DLD1 (cell line): ENCODE measurements around the gene GRK7.
"Not testable (repeated sequence)": the region's sequence is repeated elsewhere in the genome, so short reads cannot be mapped to it uniquely, and the experiment has no call there.

Experiments used
- in situ Hi-C: cut with HindIII; loops from 2 replicates; pipeline ENCODE4 v1.10.0; 2017; ENCODE audit warnings: low sequenced_read_pairs

Gene GRK7

DNA sequence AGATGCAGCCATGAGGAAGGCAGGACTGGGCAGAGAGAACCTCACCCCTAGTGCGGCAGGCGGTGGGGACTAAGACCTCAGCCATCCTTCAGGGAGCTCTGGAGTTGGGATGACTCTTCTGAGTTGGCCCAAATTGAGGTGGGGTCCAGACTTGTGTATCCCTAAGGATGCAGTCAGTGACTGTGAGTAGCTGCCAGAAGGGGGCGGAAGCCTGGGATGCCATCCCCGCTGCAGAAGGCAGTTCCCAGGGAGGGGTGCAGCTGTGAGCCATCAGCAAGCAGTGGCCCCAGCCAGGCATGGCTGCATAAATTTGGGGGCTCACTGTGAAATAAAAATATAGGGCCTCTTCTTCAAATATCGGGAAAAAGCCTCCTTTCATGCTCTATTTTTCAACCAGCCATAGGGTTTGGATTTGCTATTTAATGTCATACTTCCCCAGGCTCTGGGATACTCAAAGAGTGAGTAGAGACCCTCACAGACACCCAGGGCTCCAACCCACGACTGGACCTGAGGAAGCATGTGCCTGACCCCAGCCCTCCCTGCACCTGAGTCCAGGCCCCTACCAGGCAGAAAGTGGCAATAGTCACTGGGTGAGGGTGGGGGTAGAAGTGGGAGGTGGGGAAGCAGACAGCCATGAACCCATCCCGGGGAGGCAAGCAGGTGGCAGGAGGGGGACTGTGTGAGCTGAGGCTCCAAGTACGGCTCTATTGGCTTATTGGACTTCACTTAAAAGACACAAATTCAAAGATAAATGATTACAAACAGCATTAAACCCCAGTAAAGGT lies 30.5 kb downstream of the GRK7 start:
- in situ Hi-C loops, result no loop called here

DNA sequence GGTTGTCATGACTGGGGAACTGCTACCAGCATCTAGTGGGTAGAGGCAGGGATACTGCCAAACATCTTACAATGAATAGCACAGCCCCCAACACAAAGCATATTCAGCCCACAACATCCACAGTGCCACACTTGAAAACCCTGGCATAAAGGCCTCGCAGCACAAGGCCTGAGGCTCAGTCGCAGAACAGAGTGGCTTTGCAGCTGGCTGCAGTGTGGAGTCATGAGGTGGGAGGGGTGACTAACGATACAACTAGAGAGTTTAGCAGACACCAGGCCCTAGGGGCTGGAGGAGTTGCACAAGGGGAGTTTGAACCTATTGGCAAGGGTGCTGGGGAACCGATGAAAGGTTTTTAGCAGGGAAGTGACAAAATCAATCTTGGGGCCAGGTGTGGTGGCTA lies 32.1 kb downstream of the GRK7 start:
- in situ Hi-C loops, result no loop called here

DNA sequence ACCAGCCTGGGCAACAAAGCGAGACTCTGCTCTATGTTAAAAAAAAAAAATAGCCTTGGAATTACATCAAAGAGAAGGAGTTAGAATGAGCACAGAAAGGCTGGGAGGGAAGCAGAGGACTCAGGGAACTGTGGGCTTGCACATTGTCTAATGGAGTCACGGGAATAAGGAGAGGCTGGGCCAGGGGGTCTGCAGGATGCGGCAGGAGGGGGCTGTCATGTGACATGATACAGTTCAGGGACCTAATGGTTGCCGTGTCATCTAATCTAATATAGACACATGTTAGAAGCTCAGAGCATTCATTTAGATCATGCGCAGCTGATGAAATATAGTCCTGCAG lies 32.5 kb downstream of the GRK7 start:
- in situ Hi-C loops, result no loop called here

DNA sequence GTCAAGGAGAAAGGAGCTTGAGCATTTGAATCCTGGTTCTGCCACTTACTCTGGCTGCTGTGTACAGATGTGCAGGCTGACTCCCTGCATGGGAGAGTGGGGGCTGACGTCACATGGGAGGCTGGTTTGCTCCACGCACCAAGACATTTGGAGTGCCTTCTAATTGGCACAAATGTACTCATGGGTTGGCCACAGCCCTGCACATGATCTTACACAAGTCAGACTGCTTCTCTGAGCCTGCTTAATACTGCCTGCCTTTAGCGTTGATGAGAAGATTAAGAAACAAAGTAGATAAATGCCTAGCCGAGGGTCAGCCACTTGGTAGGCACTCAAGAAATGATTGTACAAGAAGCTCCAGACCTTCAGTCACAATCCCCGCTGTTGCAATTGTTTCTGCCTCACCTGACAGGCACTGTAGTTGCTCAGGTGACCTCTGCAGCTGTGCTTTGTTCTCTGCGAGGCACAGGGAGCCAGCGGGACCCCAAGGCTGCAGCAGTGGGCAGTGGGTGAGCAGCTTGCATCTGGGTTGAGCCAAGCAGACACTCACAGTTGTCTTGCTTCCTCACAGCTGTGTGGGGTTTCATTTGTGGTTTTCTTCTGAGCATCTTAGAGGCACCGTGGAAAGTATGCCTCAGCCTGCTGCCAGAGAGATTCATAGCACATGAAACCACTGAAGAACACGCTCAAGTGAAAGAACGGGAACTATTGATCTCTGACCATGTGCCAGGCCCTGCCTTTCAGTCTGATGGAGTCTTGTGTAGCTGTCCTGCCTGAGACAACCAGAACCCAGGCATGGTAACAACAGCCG lies 33.1 kb downstream of the GRK7 start:
- in situ Hi-C loops, result no loop called here

DNA sequence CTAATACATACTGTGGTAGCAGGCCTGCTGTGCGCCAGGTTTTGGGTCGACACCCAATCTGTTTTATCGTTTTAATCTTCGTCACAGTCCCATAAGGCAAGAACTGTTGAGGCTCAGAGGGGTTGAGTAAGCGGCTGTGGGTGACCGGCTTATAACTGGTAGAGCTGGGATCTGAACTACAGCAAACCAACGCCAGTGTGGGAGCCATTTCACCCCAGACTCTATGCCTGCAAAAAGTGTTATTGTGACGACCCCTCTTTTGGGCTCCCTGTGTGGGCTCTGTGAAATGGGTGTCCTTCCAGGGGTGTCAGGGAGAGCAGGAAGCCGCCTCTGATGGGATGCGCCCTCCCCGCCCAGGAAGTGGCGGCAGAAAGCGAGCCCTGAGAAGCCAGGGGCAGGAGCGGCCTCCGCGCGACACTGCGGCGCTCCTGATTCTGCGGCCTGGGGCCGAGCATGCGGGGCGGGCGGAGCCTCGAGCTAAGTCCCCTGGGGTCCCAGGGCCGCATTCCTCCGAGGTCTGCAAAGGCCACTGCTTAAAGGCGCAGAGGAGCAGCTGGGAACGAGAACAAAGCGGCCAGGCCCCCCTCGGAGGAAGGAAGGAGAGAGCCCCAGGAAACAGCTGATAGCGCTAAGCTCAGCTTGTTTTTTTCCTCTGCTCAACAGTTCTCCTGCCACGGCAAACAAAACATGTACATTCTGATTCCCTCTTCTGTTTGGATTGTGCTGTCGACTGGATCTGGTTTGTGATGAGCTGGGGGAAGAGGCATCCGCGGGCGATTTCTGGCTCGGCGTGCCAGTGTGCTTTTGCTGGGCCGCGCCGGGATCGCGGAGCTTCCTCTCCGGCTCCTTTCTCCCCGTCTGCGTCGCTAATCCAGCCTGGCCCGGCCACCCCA lies 33.9 kb downstream of the GRK7 start:
- in situ Hi-C loops, result no loop called here

DNA sequence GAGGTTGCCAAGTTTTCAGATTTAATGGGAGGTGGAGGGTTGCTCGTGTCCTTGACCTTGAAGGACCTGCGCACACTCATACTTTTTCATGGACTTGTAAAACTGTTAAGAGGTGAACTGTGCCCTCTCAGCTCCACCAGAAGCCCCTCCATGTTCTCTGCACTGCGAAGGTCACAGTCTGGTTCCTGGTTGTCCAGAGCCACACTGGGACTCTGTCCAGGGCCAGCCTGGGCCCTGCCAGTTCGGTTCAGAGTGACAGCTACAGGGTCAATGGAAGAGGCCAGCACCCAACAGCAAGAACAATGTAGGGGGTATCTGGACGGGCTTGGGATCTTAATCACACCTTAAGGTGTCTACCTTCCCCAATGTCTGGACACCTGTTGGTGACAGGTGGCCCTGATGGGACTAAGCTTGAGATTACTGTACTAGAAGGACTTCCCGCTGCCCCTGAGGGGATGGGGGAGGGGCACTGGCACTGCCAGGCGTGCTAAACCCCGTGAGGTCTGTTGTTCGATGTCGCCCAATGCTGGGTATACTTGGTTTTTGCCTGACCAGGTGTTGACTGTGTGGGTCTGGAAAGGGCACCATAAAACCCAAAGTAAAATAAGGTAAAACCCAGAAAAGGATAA lies 34.7 kb downstream of the GRK7 start:
- in situ Hi-C loops, result no loop called here

DNA sequence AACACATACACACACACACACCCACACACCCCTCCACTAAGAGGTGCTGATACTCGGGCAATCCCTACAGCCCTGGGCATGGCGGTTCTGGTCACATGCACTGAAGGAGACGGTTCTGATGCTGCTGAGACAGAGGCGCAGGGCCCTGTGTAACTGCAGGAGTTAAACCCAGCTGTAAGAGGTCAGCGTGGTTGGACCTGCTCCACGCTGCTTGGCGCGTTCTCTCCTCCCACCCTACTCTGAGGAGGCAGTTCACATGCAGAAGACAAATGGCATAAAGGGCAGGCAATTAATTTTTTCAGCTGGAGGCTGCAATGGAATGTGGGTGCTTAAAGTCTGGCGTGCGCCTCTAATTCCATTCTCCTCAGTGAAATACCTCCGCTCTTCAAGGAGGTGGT lies 35.2 kb downstream of the GRK7 start:
- in situ Hi-C loops, result no loop called here

DNA sequence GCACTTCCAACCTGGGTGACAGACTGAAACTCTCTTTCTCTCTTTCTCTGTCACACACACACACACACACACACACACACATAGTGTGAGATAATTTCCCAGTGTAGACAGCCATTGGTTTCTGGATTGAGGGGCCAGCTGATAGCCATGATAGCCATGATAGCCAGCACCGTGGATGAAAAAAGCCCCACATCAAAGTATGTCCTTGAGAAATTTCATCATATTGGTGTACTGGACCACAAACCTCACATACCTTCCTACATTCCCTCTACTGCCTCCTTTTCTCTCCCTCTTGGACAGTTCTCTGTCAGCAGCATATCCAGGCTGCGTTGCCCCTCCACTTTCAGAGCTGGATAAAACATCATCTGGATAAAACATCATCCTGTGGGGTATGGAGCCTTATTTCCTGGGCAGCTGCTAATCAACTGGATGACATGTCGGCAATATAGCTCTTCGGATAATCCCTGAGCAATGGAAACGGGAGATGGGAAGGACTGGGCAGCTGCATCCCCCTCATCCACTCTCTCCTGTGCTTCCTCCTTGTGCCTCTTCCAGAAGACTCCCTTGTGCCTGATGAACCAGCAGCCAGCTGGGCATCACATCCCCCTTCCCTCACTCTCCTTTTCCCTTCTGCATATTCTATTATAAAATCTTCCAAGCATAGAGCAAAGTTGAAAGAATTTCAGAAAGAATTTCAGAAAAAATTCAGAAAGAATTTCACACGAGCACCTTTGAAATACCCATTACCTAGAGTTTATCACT lies 39.3 kb downstream of the GRK7 start:
- in situ Hi-C loops, result no loop called here

DNA sequence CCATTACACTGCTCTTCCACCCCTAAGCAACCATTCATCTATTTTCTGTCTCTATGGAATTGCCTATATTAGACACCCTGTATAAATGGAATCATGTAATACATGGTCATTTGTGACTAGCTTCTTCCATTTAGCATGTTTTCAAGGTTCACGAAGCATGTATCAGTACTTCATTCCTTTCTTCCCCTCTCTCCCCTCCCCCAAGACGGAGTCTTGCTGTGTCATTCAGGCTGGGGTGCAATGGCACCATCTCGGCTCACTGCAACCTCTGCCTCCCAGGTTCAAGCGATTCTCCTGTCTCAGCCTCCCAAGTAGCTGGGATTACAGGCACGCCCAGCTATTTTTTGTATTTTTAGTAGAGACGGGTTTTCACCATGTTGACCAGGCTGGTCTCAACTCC lies 40.3 kb downstream of the GRK7 start:
- in situ Hi-C loops, result not testable (repeated sequence)

DNA sequence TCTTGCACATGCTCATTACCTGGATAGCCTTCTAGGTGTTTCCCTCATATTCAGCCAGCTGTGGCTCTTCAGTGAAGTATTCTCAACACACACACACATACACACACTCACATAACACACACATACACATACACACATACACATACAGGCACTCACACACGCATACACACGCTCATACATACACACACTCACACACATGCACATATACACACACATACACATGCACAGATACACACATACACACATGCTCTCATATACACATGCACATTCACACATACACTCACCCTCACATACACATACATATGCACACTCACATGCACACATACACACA lies 41.2 kb downstream of the GRK7 start:
- in situ Hi-C loops, result no loop called here

DNA sequence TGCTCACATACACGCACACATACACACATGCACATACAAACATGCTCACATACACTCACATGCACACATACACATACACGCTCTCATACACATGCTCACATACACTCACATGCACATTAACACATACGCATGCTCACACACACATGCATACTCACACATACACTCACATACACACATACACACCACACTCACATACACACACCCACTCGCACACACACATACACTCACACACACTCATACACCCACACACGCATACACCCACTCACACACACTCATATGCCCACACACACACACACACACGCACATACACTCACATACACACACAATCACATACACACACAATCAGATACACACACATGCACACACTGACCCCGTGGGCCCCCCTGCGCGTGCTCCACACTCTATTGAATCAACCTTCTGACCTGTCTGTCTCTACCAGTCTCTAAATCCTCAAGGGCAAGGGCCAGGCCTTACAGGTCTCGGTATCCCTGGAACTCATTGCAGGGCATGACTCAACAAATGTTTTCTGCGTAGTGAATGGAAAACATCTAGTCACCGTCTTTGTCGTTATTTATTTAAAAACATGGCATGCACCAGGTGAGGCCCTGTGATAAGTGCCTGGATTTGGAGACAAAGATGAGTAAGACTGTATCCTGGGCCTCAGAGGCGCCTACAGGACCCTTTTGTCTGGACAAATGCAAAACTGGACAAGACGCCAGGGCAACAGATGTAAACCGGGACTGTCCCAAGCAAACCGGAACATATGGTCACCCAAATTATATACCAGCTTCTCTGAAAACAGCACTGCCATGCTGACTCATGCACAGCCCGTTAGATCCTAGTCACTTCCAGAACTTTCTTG lies 41.8 kb downstream of the GRK7 start:
- in situ Hi-C loops, result no loop called here

DNA sequence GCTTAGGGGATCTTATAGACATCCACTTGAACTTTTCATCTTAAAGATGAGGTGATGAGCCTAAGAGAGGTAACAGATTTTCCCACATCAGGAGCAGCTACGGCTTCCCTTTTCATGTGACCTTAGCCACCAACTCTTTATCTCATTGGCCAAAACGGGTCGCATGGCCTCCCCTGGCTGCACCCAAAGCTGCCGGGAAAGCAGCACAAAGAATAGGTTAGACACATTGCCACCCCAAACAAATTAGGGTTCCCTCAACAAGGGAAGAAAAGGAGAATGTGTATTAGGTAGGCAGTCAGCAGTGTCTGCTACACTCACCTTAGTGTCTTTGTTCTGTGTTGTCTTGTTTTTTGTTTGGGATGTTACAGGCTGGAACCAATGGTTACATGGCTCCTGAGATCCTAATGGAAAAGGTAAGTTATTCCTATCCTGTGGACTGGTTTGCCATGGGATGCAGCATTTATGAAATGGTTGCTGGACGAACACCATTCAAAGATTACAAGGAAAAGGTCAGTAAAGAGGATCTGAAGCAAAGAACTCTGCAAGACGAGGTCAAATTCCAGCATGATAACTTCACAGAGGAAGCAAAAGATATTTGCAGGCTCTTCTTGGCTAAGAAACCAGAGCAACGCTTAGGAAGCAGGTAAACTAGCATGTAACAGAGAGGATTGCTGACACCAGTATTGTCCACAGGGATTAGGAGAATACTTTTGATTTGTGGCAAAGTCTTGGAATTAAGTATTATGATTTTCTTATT lies 44.2 kb downstream of the GRK7 start:
- in situ Hi-C loops, result no loop called here

DNA sequence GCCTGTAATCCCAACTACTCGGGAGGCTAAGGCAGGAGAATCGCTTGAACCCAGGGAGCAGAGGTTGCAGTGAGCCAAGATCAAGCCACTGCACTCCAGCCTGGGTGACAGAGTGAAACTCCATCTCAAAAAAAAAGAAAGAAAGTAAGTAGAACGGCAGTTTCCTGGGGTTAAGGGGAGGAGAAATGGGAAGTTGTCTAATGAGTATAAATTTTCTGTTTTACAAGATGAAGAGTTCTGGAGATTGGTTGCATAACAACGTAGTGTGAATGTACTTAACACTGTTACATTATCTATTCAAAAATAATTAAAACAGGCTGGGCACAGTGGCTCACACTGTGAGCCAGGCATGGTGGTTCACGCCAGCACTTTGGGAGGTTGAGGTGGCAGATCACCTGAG lies 45.4 kb downstream of the GRK7 start:
- in situ Hi-C loops, result no loop called here

DNA sequence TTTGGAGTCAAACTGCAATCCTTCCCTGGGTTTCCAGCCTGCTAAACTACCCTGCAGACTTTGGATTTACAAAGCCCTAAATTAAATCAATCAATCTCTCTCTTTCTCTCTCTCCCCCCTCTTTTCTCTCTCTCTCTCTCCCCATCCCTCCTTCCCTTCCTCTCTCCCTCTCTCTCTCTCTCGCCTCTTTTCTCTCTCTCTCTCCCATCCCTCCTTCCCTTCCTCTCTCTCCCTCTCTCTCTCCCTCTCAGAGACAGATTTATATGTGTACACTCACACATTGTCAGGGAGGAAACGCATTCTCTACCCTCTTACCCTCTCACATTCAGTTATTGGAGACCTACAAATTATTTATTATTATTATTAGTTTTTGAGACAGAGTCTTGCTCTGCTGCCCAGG lies 47.0 kb downstream of the GRK7 start:
- in situ Hi-C loops, result no loop called here

DNA sequence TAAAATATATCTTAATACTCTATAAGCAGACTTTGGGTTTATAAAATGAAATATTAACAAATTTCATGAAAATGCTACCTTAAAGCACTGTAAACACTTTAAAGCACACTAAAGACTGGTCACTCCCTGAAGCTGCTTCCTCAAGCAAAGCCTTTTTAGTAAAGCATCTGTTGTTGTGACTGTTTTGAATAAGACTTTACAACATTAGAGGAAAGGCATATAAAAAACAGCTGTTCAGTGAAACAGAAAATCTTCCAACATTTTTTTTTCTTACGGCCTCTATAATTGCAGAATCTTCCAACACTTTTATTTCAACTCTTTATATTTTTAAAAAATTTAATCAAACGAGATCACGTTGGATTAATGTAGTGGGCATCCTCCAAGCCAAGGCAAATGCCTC lies 48.1 kb downstream of the GRK7 start:
- in situ Hi-C loops, result no loop called here

DNA sequence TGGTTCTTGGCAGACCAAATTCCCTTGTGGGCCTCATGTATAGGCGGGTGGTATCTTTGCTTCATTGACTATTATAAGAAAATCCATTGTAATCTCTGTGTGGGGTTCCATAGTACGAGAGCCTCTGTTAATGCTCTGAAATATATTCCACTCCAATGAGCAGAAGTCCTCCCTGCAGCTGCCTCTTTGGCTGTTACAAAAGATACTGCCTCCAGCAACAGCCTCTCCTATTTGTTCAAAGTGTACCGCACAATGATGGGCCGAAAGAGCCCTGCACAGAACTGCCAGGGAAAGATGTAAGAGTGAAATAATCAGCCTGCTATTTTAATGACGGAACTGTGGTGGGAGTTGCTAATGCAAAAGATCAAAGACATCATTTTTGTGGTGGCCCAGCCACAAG lies 48.9 kb downstream of the GRK7 start:
- in situ Hi-C loops, result no loop called here

DNA sequence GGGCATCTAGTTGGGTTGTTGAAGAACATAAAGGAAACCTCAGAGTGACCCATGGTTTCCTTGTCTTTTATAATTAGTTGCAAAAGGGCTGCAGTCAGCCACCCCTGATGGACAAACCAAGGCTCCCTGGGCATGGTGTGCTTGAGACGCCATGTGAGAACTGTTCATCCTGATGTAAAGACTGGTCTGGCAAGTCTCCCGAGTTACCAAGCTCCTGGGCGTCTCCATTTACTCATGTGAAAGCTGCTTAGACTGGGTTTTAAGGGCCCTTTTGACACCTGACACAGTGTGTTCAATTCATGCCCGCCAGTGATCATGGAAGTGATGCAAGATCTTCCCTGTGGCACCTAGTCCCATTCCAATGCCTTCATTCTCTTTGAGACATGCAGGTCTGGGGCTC lies 49.4 kb downstream of the GRK7 start:
- in situ Hi-C loops, result no loop called here
